DMS114 treated with DMSO at 0.1 percent for 48 hours (cell line): ENCODE measurements around the gene RACK1.

ENCODE experiments used
- DNase-seq: peaks from one replicate; lab custom pipeline; 2025; ENCODE audit not compliant: unreplicated experiment; lab: John Stamatoyannopoulos, UW

Gene RACK1

DNA sequence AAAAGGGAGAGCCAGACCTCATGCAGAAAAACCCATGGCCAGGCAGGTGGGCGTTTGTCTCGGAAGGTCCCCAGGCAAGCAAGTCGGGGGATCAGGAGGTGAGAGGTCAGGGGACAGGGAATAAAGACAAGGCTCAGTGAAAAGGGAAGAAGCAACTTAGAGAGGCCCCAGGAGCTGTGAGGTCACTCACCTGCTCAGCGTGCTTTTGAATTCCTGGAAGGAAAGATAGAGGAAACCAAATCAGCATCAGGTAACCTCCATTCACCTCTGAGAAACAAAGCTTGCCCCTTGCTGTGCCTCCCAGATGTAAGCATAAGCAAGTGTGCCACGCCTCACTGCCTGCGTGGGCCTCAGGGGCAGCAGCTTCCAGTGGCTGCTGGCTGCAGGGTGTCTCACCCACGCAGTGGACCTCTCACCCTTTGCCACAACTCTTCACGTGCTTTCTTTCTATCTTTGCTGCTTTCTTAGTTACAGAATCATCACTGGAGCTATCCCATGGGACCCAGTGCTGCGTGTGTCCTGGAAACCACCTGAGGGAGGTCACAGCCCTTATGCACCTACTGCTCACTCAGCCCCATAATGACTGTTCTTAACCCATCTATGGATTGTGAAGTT lies 44.7 kb downstream of the RACK1 start:
- DNase-seq: no peak

DNA sequence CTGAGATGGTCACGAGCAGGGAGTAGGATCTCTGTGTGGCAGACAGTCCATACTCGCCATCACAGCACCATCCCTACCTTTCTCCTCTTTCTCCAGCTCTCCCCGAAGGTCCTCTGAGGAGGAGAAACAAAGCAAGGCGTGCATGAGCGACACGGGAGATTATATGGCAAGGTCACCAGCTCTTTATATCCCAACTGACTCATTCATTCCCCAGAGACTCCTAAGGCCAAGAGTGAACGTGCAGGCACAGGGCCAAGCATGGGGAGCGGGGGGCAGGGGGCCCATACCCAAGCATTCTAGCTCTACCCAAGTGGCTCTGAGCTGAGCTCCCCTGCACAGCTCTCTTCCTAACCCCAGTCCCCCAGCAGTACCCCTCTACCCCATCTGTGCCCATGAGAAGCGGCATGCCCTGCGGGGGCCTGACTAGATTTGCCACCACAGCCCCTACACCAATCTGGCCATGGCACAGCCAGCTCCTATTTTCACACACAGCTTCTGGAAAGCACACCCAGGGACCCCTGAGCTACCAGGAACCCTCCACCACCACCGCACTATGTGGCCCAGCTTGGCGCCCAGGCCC lies 45.5 kb downstream of the RACK1 start:
- no peak for DNase-seq

DNA sequence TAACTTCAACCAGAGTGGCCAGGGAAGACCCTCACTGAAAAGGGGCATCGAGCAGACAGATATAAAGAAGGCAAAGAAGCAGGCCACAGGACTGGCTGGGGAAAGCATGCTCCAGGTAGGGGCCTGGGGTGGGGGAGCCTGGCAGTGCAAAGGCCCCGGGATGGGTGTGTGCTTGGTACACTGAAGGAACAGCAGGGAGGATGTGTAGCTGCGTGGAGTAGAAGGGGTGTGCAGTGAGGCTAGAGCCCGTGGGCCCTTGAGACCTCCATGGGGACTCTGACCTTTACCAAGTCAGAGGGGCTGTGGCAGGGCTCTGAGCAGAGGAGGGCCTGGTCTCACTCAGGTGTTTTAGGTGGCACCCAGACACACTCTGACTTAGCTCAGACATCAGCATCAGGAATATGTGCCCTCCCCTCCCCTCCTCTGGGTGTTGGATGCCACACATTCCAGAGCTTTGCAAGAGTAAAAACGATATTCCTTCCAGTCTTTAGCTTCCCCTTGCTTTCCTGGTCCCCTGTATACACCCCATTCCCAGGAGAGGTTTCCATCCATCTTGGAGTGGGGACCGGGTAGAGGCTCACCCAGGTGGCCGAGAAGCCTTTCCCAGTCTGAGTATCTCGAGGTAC lies 46.3 kb downstream of the RACK1 start:
- no peak for DNase-seq

DNA sequence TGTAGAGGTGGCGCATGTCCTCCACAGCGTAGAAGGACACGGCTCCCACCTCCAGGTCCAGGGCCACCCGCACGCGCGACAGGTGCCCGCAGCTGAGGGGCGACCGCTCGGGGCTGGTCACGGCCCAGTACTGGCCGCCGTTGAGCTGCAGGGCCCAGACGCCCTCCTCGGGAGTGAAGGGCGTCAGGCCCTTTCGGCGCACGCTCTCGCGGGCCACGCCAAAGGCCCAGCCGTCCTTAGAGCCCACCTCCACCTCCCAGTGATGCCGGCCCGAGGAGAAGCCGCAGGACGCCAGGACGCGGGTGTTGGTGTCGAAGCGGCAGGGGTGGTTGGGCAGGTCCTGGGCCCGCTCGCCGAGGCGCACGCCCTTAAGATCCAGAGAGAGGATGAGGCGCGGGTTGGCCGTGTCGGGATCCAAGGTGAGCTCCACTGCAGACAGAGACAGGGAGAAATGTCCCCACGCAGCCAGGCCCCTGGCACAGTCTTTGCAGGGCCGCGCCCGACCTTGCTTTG lies 48.4 kb downstream of the RACK1 start:
- DNase-seq: no peak

DNA sequence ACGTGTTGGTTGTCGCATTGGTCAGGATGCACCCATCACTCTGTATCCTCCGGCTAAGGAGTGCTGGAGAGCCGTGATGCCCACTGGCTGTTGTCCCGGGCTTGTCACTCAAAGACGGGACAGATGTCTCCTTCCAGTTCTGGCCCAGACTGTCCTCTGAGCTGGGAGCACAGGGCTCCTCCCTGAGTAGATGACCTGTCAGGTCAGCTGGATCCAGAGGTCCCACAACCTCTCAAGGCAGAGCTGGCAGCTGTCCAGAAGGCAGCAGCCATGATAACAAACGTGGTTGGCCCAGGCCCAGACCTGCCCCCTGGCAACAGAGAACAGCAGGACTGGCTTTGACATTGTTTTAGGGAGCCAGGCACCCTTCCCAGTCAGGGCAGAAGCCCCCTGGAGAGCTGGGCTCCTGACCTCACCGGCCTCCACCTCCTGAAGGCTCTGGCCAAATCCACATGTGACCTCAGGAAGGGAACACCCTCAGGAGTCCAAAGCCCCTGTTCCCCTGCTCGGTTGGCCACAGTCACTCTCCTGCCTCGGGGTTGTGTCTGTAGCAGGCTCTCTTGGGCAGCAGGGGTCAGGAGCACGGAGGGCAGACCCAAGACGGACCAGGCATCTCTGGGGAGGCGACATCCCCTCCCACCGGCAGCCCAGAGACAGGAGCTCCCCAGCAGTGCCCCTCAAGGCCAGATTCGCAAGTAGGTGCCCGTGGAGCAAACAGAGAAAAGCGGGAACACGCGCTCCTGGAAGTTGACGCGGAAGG lies 49.0 kb downstream of the RACK1 start:
- DNase-seq: no peak

DNA sequence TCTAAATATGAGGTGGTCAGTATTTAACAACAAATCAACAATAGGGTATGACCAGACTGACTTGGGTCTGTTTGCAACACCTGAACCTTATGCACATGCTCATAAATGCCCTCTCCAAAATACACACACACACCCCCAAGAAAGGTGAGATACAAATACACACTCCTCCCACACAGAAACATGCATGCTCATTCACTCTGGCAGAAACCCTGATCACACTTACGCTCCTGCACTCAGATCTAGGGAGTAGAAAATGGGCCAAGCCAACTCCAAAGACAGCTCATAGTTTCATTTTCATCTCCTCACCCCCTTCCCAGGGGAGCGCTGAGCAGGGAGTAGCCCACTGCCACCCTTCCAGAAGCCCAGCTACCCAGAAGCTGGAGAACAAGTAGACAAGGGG lies 50.0 kb downstream of the RACK1 start:
- DNase-seq: no peak

DNA sequence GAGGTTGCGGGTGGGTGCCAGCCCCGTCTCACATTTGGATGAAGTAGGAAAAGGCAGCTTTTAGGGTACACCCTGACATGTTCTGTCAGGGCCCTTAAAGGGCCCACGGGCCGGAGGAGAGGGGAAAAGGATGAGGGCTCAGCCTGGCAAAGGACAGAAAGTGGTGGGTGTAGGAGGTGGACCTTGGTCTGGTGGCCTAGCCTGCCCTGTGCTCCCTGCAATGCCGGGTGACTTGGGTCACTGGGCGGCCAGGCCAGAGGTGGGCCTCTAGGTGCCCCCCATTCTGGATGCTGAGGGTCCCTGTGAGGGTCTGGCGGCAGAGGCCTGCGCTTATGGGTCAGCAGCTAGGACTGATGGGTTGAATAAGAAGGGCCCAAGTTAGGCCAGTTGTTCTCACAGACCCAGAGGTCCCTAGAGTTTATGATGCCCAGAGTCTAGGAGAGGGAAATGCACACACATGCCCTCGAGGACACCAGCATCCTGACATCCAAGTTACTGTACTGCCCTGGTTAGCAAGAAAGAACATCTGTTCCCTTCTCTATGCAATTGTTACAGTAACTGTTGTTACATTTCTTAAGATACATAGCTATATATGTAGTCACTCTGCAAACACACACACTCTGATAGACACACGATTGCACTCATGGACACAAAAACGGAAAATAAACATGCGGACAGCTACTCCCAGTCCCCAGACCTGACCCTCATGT lies 51.2 kb downstream of the RACK1 start:
- no peak for DNase-seq

DNA sequence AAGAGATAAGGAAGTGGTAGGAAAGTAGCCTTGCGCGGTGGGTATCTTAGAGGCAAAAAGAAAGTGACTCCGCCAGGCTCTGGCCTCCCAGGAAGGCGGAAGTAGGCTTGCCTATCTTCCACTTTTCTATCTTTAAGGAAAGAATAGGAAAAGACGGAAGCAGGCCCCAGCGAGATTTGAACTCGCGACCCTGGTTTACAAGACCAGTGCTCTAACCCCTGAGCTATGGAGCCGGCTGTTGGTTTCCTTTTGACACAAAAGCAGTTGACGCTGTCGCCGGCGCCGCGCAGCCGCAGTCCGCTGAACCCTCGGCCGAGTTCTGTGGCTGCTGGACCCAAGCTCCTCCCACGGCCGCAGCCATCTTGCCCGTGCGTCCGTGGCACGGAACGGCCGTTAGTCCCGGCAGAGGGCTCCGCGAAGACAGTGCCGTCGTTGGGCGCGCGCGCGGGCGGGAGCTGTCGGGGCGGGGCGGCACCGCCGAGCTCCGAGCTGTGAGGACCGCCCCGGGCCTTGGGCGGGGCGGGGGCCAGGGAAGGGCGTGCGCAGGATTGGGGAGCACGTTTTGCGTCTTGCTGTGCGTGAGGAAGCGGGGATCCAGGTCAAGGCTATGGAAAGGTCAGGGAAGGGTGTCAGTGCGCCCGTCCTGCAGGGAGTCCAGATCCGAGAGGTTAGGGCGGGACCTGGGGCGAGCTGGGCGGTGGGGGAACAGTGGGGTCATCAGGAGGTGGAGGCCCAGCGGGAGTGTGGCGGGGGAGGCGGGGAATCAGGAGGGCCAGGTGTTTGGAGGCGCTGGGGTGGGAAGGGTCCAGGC lies 52.0 kb downstream of the RACK1 start:
- no peak for DNase-seq

DNA sequence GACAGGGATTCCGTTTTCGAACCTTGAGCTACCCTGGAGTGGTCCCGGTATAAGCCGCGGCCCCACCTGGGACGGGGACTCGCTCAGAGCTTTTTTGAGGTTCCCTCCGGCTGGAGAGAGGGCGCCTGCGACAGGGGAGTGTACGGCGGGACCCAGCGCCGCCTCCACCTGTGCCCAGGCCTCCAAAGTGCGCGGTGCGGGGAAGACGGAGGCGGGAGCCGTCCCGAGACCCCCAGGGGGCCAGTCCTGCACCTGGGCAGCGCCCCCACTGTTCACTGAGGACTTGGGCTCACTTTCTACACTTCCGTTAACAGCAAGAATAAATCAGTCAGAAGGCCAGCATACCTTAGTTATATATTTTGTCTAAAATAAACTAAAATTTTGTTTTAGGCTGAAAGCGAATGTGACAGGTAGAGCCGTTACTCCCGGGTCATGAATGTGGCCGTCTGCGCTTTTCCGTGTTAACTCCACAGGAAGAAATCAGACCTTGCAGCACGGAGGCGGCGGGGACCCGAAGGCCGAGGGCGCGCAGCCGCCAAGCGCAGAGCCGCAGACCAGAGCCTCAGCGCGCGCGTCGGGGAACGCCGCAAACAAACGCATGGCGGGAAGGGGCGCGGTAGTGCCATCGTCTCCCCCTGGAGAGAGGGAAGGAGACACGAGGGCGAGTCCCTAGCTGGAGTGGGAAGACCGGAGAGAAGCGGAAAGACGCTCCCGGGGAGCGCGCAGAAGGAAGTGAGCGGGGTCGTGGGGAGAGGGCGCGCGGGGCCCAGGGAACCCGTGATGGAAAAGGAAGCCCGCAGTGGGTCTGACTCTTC lies 52.8 kb downstream of the RACK1 start:
- DNase-seq: no peak

DNA sequence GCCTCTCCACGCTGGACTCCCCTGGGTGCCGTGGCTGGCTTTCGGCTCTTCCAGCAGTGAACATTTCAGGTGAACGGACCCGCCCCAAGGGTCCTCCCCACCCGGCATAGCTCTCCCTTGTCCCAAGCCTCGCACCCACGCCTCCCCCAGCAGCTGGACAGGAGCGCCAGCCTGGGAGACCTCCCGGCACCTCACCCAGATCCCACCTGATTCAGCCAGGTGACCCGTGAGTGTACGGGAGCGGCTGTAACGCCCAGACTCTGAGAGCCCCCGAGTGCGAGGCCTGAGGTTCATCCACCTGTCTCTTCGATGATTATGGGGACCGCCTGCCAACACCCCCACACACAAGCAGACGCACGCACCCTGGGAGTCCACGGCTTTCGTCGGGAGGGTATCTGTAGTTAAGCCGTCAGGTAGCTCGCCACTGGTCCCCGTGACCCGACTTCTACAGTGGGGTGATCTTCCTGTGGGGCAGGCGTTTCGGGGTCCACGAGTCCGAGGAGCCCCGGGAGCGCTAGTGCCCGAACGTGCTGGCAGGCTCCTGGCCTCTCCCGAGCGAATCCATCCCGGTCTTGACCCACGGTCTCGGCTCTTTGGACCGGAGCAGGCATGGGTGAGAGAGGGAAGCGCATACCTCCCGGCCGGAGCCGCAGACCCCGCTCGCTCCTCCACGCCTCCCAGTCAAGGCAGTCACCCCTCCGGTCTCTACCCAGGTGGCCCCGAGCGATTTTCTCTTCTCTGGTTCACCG lies 53.6 kb downstream of the RACK1 start:
- DNase-seq: no peak

DNA sequence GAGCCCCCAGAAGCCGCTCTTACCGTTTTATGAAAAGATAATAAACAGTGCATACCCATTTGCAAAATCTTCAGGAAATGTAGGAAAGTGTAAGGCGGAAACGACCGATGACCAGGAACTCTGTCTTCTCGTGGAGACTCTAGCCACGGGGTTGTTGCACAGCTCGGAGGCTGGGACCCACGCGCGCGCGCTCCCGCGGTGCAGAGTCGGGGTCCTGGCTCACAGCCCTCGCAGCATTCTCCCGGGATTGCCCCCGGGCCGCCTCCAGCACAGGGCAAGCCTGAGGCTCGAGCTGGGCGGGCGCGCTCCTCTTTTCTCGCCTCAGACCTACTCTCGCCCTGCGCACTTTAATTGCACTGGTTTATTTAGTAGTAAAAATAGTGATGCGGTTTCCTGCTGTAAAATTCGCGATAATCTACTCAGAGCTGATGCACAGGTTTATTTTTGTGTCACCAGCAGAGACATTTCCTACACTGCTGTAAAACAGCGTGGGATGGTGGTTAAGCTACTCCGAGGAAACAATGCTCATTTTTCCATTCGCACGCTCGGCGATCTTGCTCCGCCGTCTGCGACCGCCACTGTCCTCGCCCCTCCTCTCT lies 54.2 kb downstream of the RACK1 start:
- DNase-seq: no peak

DNA sequence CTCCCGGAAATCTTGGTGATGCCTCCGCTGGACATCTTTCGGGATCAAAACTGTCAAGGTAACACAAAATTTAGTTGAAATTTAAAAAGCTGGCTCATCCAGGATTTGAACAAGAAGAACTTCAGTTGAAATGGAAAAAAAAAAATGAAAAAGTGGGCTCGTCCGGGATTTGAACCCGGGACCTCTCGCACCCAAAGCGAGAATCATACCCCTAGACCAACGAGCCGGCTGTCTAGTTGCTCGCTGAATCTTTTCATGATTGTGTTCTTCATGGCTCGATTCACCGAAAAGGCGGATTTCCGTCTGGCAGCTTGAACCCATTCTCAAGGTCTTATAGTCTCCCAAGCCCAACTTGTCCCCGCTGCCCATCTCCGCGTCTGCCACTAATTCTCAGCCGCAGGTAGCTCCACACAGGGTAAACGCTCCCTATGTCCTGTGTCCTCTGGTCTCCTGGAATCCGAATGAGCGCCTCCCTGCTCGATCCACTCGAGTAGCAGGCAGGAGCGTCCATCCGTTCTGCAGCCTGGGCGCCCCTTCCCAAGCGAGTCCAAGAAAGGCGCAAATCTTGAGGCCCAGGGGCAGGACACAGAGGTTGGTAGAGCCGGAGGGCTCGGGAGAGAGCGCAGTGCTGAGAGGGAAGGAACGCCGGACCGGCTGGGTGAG lies 54.9 kb downstream of the RACK1 start:
- DNase-seq: no peak

DNA sequence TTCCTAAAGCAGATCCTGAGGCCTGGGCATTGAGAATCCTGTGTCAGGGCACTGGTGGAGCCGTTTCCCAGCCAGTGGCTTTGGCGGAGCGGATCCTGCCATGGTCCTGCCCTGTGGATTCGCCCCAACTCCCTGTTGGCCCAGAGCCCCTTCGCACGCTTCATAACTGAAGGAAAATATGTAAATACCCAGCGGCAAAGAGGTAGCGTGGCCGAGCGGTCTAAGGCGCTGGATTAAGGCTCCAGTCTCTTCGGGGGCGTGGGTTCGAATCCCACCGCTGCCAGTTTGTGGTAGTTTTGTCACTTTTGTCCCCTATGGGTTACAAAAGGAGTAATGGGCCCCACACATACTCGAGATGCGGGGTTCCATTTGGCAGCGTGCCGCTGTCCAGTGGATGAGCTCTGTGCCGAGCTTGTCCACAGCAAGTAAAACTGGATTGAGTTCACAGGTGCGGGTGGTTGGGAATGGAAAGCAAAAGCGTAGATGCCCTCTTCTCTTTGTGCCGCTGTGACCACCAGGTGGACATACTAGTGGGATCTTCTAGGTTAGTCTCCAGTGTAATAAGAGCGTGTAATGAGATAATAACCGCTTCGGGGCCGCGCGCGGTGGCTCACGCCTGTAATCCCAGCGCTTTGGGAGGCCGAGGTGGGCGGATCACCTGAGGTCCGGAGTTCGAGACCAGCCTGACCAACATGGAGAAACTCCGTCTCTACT lies 56.0 kb downstream of the RACK1 start:
- DNase-seq: no peak

DNA sequence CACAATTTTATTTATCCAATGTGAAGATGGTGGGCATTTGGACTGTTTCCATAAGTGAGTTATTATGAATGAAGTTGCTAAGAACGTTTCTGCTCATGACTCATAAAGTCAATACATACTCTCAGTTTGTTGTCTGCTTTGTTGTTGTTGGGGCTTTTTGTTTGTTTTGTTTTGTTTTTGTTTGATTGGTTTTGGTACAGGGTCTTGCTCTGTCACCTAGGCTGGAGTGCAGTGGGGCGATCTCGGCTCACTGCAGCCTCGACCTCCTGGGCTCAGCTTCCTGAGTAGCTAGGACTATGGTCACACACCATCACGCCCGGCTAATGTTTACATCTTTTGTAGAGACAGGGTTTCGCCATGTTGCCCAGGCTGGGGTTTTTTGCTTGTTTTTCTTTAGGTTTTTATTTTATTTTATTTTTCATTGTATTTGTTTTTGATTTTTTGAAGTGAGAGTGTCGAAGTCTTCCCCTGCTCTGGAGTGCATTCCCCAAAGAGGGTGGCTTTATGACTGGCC lies 56.7 kb downstream of the RACK1 start:
- no peak for DNase-seq
